ENCODE measurements around the gene SCAMP4.

DNA sequence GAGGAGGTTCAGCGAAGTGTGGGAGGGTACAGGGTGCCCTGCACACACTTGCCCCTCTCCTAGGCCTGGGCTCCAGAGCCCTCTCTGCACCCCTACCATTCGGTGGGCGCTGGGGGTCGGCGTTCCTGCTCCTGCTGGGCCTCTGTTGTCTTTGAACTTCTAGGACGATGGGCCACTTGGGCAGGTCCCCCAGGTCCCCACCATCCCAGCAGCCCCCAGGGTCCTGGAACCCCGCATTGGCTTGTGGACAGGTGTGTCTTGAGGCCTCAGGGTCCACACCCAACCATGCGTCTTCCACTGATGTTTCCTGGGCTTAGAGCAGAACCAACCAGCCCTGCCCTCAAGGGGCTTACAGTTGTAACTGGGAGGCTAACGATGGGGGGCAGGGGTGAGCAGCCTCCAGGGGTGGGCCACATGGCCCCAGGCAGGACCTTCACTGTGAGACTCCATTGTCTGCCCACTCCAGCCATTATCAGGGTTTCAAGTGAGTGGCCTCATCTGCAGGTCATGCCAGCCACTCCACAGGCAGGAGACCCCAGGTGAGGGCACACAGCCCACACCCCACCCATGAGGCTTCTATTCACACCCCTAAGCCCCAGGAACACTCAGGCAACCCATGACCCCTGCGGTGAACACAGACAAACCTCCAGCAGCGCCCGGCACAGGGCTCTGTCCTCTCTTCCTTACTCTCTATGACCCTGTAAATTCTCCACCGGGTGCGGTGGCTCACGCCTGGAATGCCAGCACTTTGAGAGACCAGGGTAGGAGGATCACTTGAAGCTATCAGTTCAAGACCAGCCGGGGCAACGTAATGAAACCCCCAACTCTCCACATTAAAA, 39.8 kb upstream of the SCAMP4 start:
- TF ChIP-seq CEBPB (IDR thresholded peaks at IDR 0.05) (no peak), TAF1 (IDR thresholded peaks at IDR 0.05; ENCODE audit: low read depth) (no peak), NFIC (IDR thresholded peaks at IDR 0.05) (no peak), YY1 (IDR thresholded peaks at IDR 0.05; ENCODE audit: low read depth) (no peak), TCF12 (IDR thresholded peaks at IDR 0.05; ENCODE audit: low read depth) (no peak), EGR1 (IDR thresholded peaks at IDR 0.05) (no peak), RAD21 (IDR thresholded peaks at IDR 0.05; ENCODE audit: low read depth) (no peak), TEAD4 (IDR thresholded peaks at IDR 0.05) (no peak), EP300 (IDR thresholded peaks at IDR 0.05; ENCODE audit: borderline replicate concordance) (no peak), CREB1 (IDR thresholded peaks at IDR 0.05; ENCODE audit: low read depth) (no peak), FOXM1 (IDR thresholded peaks at IDR 0.05; ENCODE audit: borderline replicate concordance, low read depth) (no peak)
- TF ChIP-seq, protein P1, sequence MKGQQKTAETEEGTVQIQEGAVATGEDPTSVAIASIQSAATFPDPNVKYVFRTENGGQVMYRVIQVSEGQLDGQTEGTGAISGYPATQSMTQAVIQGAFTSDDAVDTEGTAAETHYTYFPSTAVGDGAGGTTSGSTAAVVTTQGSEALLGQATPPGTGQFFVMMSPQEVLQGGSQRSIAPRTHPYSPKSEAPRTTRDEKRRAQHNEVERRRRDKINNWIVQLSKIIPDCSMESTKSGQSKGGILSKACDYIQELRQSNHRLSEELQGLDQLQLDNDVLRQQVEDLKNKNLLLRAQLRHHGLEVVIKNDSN (IDR thresholded peaks at IDR 0.05), result no peak
- TF ChIP-seq, protein P2, sequence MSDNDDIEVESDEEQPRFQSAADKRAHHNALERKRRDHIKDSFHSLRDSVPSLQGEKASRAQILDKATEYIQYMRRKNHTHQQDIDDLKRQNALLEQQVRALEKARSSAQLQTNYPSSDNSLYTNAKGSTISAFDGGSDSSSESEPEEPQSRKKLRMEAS (IDR thresholded peaks at IDR 0.05), result no peak
- TF ChIP-seq, protein P3, sequence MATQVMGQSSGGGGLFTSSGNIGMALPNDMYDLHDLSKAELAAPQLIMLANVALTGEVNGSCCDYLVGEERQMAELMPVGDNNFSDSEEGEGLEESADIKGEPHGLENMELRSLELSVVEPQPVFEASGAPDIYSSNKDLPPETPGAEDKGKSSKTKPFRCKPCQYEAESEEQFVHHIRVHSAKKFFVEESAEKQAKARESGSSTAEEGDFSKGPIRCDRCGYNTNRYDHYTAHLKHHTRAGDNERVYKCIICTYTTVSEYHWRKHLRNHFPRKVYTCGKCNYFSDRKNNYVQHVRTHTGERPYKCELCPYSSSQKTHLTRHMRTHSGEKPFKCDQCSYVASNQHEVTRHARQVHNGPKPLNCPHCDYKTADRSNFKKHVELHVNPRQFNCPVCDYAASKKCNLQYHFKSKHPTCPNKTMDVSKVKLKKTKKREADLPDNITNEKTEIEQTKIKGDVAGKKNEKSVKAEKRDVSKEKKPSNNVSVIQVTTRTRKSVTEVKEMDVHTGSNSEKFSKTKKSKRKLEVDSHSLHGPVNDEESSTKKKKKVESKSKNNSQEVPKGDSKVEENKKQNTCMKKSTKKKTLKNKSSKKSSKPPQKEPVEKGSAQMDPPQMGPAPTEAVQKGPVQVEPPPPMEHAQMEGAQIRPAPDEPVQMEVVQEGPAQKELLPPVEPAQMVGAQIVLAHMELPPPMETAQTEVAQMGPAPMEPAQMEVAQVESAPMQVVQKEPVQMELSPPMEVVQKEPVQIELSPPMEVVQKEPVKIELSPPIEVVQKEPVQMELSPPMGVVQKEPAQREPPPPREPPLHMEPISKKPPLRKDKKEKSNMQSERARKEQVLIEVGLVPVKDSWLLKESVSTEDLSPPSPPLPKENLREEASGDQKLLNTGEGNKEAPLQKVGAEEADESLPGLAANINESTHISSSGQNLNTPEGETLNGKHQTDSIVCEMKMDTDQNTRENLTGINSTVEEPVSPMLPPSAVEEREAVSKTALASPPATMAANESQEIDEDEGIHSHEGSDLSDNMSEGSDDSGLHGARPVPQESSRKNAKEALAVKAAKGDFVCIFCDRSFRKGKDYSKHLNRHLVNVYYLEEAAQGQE (IDR thresholded peaks at IDR 0.05; ENCODE audit: low read depth), result no peak

Data from Ishikawa (cell line).